Endodermal cell (in vitro differentiated cells): ENCODE results near the gene KPNA4. TPM values are rescaled to one million over a fixed set of nuclear protein-coding genes. Genes with fewer than 3 reads are reported as not detected.
A peak's percentile ranks its signal among the peaks of the same experiment; 100 is the strongest.

ENCODE experiments used
- DNase-seq: peaks from one replicate; pipeline ENCODE4 v3.0.0-alpha.2; 2017
- H3K27ac ChIP-seq: 2 replicates; pipeline ENCODE4 v1.5.1; 2013; ENCODE audit warnings: mild to moderate bottlenecking, low read depth, low read length, moderate library complexity
- H3K27me3 ChIP-seq: 2 replicates; pipeline ENCODE4 v1.6.1; 2013; ENCODE audit warnings: mild to moderate bottlenecking, low read length, moderate library complexity; ENCODE audit not compliant: insufficient read depth, control insufficient read depth, poor library complexity, severe bottlenecking
- H3K36me3 ChIP-seq: 2 replicates; pipeline ENCODE4 v1.7.0; 2013; ENCODE audit warnings: mild to moderate bottlenecking, low read length, moderate library complexity; ENCODE audit not compliant: control insufficient read depth, insufficient read depth
- H3K4me1 ChIP-seq: one replicate; pipeline ENCODE4 v1.7.0; 2013; ENCODE audit warnings: low read length; ENCODE audit not compliant: control insufficient read depth, insufficient read depth
- H3K4me3 ChIP-seq: 2 replicates; pipeline ENCODE4 v1.5.1; 2013; ENCODE audit warnings: mild to moderate bottlenecking, low read length, moderate library complexity
- H3K9ac ChIP-seq: 2 replicates; pipeline ENCODE4 v1.6.1; 2013; ENCODE audit warnings: mild to moderate bottlenecking, low read length, moderate library complexity; ENCODE audit not compliant: poor library complexity, severe bottlenecking; ENCODE audit errors: extremely low read depth
- H3K9me3 ChIP-seq: 2 replicates; pipeline ENCODE4 v1.6.1; 2013; ENCODE audit warnings: mild to moderate bottlenecking, low read length, moderate library complexity; ENCODE audit not compliant: control insufficient read depth
- H3K27ac Mint-ChIP-seq: 2 replicates; pipeline ENCODE4 v1.8.0; 2020; ENCODE audit warnings: mixed read lengths
- H3K27me3 Mint-ChIP-seq: 2 replicates; pipeline ENCODE4 v1.8.0; 2021; ENCODE audit warnings: mild to moderate bottlenecking, mixed read lengths; ENCODE audit not compliant: insufficient read depth
- H3K36me3 Mint-ChIP-seq: 2 replicates; pipeline ENCODE4 v1.8.0; 2020; ENCODE audit warnings: low read depth, mixed read lengths
- H3K4me1 Mint-ChIP-seq: 2 replicates; pipeline ENCODE4 v1.8.0; 2020; ENCODE audit warnings: mixed read lengths
- H3K4me3 Mint-ChIP-seq: 2 replicates; pipeline ENCODE4 v1.8.0; 2020; ENCODE audit warnings: mild to moderate bottlenecking, moderate library complexity, mixed read lengths
- H3K9me3 Mint-ChIP-seq: 2 replicates; pipeline ENCODE4 v1.8.0; 2020; ENCODE audit warnings: mild to moderate bottlenecking, mixed read lengths
- WGBS, 2 experiments: methylation state at CpG; one replicate each; pipeline versions ENCODE4 v1.1.5 to v1.1.7; 2013; ENCODE audit warnings: missing lambda C conversion rate in 2 of 2, mixed read lengths in 1 of 2; ENCODE audit not compliant: insufficient coverage in 1 of 2, insufficient read length in 1 of 2; 5-methylcytosine and 5-hydroxymethylcytosine counted together
- total RNA-seq, 2 donors: library from RNA; stranded (reverse); fragmentation: NEBNext Ultra II Directional in 1 of 2; extraction: Animal tissue kit (Norgen Biotek cat#: 25700) in 1 of 2; gene quantifications; 2 replicates in 1 of 2; 3 replicates in 1 of 2; pipeline ENCODE4 v1.2.1, GENCODE V29; 2021
- TF ChIP-seq, protein P1 (sequence below): fragments of 200-600 bp; sonication (generic); conservative IDR thresholded peaks from 2 replicates; pipeline ENCODE4 v1.5.0; 2021; ENCODE audit warnings: antibody characterized with exemption, mild to moderate bottlenecking

The KPNA4 gene
- total RNA-seq, 2 donors from 2014 or later, result 65.2 to 73.0 TPM

DNA sequence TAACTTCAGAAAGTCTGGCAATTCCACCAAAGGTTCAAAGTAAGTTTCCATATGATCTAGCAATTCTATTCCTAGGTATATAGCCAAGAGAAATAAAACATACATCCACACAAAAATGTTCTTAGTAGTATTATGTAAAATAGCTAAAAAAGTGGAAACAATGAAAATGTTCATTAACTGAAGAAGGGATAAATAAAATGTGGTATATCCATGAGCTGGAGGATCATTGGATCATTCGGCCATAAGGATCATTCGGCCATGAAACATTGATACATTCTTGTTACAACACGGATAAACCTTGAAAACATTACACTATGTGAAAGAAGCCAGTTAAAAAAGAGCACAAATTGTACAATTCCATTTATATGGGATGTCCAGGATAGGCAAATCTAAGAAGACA is 2.4 kb downstream of the KPNA4 start:
- no peak overlapping the region for H3K27ac ChIP-seq
- no peak overlapping the region for H3K9ac ChIP-seq
- Mint-ChIP-seq H3K4me1 (peaks cover 35% of the 10 kb centered on the region), H3K4me3 (peak overlapping the region; percentile 93), H3K27me3 (peaks cover 4% of the 10 kb centered on the region), H3K27ac (no peak overlapping the region), H3K9me3 (peaks cover 1% of the 10 kb centered on the region), H3K36me3 (peaks cover 13% of the 10 kb centered on the region)
- TF ChIP-seq, protein P1, sequence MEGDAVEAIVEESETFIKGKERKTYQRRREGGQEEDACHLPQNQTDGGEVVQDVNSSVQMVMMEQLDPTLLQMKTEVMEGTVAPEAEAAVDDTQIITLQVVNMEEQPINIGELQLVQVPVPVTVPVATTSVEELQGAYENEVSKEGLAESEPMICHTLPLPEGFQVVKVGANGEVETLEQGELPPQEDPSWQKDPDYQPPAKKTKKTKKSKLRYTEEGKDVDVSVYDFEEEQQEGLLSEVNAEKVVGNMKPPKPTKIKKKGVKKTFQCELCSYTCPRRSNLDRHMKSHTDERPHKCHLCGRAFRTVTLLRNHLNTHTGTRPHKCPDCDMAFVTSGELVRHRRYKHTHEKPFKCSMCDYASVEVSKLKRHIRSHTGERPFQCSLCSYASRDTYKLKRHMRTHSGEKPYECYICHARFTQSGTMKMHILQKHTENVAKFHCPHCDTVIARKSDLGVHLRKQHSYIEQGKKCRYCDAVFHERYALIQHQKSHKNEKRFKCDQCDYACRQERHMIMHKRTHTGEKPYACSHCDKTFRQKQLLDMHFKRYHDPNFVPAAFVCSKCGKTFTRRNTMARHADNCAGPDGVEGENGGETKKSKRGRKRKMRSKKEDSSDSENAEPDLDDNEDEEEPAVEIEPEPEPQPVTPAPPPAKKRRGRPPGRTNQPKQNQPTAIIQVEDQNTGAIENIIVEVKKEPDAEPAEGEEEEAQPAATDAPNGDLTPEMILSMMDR, result no peak
- H3K36me3 ChIP-seq, result peaks cover 22% of the 10 kb centered on the region
- no peak for DNase-seq
- peaks cover 6% of the 10 kb centered on the region for H3K9me3 ChIP-seq
- no peaks in the 10 kb centered on the region for H3K27me3 ChIP-seq
- 96% methylated on average over 3 of the region's 3 CpGs; no CpG with 5 or more reads in 1 of the 2 experiments for WGBS, 2 experiments
- peak overlapping the region; percentile 85 for H3K4me3 ChIP-seq
- H3K4me1 ChIP-seq, result no peaks in the 10 kb centered on the region

DNA sequence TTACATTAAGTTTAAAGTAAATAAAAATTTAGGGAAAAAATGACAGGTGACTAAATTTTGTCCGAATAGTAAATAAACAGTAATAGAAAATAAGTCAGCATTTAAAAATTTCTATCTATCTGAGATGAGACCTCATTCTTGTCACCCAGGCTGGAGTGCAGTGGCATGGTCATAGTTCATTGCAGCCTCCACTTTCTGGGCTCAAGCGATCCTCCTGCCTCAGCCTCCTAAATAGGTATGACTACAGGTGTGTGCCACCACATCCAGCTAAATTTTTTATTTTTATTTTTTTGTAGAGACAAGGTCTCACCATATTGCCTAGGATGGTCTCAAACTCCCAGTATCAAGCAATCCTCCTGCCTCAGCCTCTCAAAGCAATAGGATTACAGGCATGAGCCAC is 7.8 kb downstream of the KPNA4 start:
- Mint-ChIP-seq H3K9me3 (no peaks in the 10 kb centered on the region), H3K4me1 (peaks cover 28% of the 10 kb centered on the region), H3K36me3 (peaks cover 16% of the 10 kb centered on the region), H3K27me3 (no peaks in the 10 kb centered on the region), H3K27ac (no peak overlapping the region), H3K4me3 (no peak overlapping the region)
- no peak overlapping the region for H3K4me3 ChIP-seq
- no peak overlapping the region for H3K27ac ChIP-seq
- no peaks in the 10 kb centered on the region for H3K4me1 ChIP-seq
- no peaks in the 10 kb centered on the region for H3K27me3 ChIP-seq
- 80 to 94% methylated on average over 1 to 2 of the region's 2 CpGs for WGBS, 2 experiments
- DNase-seq, result no peak
- TF ChIP-seq, protein P1, result no peak
- no peaks in the 10 kb centered on the region for H3K9me3 ChIP-seq
- H3K9ac ChIP-seq, result no peak overlapping the region
- peaks cover 23% of the 10 kb centered on the region for H3K36me3 ChIP-seq

DNA sequence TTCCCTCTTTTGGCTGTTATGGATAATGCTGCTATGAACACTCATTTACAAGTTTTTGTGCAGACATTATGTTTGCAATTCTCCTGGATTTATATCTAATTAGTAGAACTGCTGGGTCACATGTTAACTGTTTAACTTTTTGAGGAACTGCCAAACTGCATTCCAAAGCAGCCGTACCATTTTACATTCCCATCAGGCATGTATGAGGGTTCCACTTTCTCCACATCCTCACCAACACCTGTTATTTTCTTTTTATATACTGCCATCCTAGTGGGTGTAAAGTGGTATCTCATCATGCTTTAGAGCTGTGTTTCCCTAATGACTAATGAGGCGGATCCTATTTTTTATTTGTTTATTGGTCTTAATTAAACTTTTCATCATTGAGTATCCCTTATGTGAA is 9.2 kb downstream of the KPNA4 start:
- Mint-ChIP-seq H3K36me3 (peaks cover 28% of the 10 kb centered on the region), H3K4me3 (no peak overlapping the region), H3K4me1 (peaks cover 16% of the 10 kb centered on the region), H3K27ac (no peak overlapping the region), H3K27me3 (no peaks in the 10 kb centered on the region), H3K9me3 (peaks cover 6% of the 10 kb centered on the region)
- H3K27ac ChIP-seq, result no peak overlapping the region
- H3K9ac ChIP-seq, result no peak overlapping the region
- H3K27me3 ChIP-seq, result no peaks in the 10 kb centered on the region
- no peak overlapping the region for H3K4me3 ChIP-seq
- WGBS, 2 experiments, result 97% methylated on average over 2 of the region's 2 CpGs; no CpG with 5 or more reads in 1 of the 2 experiments
- peaks cover 21% of the 10 kb centered on the region for H3K36me3 ChIP-seq
- DNase-seq, result no peak
- H3K9me3 ChIP-seq, result peaks cover 9% of the 10 kb centered on the region
- H3K4me1 ChIP-seq, result no peaks in the 10 kb centered on the region
- TF ChIP-seq, protein P1, result no peak
